OCI-LY1 (cell line): ENCODE results near the gene RBM47.

Source experiments
- H2AFZ ChIP-seq: fragments of 200-600 bp; sonication (generic), shearing (Covaris generic); 2 replicates; pipeline ENCODE4 v1.6.0; 2014; ENCODE audit warnings: antibody characterized with exemption, mild to moderate bottlenecking, low read length
- H3F3A ChIP-seq: fragments of 200-600 bp; sonication (generic), shearing (Covaris generic); 2 replicates; pipeline ENCODE4 v1.6.0; 2014; ENCODE audit warnings: mild to moderate bottlenecking, antibody characterized with exemption, low read length, moderate library complexity; ENCODE audit not compliant: insufficient read depth
- H3K27ac ChIP-seq: fragments of 200-600 bp; sonication (generic); 2 replicates; pipeline ENCODE4 v1.5.1; 2014; ENCODE audit warnings: low read length, mixed run types, mild to moderate bottlenecking, low read depth; ENCODE audit not compliant: poor library complexity, severe bottlenecking
- H3K27me3 ChIP-seq: fragments of 200-600 bp; sonication (generic); 2 replicates; pipeline ENCODE4 v1.6.0; 2014; ENCODE audit warnings: antibody characterized with exemption, mild to moderate bottlenecking, low read length, moderate library complexity; ENCODE audit not compliant: insufficient read depth
- H3K36me3 ChIP-seq: fragments of 200-600 bp; sonication (generic); 2 replicates; pipeline ENCODE4 v1.6.1; 2014; ENCODE audit warnings: mild to moderate bottlenecking, antibody characterized with exemption, low read length, moderate library complexity, mixed read lengths; ENCODE audit not compliant: insufficient read depth
- H3K4me1 ChIP-seq: fragments of 200-600 bp; sonication (generic); 2 replicates; pipeline ENCODE4 v1.5.1; 2014; ENCODE audit warnings: mild to moderate bottlenecking, low read length, moderate library complexity; ENCODE audit not compliant: insufficient read depth, severe bottlenecking
- H3K4me2 ChIP-seq: fragments of 200-600 bp; sonication (generic), shearing (Covaris generic); 2 replicates; pipeline ENCODE4 v1.6.1; 2014; ENCODE audit warnings: low read length
- H3K4me3 ChIP-seq: fragments of 200-600 bp; sonication (generic); 2 replicates; pipeline ENCODE4 v1.5.1; 2014; ENCODE audit warnings: low read length, low read depth, mild to moderate bottlenecking, mixed read lengths; ENCODE audit not compliant: poor library complexity, severe bottlenecking
- H3K79me2 ChIP-seq: fragments of 200-600 bp; shearing (Covaris generic); 2 replicates; pipeline ENCODE4 v1.6.1; 2016; ENCODE audit warnings: mixed run types, low read length, mixed read lengths; ENCODE audit not compliant: insufficient read depth
- H3K9ac ChIP-seq: fragments of 200-600 bp; sonication (generic), shearing (Covaris generic); 2 replicates; pipeline ENCODE4 v1.6.1; 2014; ENCODE audit warnings: mild to moderate bottlenecking, low read length, mixed read lengths
- H3K9me2 ChIP-seq: fragments of 200-600 bp; sonication (generic), shearing (Covaris generic); 2 replicates; pipeline ENCODE4 v1.6.1; 2014; ENCODE audit warnings: low read depth, mild to moderate bottlenecking, low read length, mixed read lengths
- H3K9me3 ChIP-seq: fragments of 200-600 bp; shearing (Covaris generic); 2 replicates; pipeline ENCODE4 v1.6.1; 2014; ENCODE audit warnings: low read length, mixed read lengths
- H4K20me1 ChIP-seq: fragments of 200-600 bp; sonication (generic), shearing (Covaris generic); 2 replicates; pipeline ENCODE4 v1.6.0; 2016; ENCODE audit warnings: mild to moderate bottlenecking, low read length; ENCODE audit not compliant: insufficient read depth
- EZH2 ChIP-seq: fragments of 200-600 bp; sonication (generic), shearing (Covaris generic); IDR thresholded peaks from 2 replicates; pipeline ENCODE4 v1.8.0; 2017; ENCODE audit warnings: borderline replicate concordance, mixed run types, mild to moderate bottlenecking, antibody characterized with exemption, low read length, moderate library complexity, mixed read lengths
- TF ChIP-seq, protein P1 (sequence below): fragments of 200-600 bp; sonication (generic), shearing (Covaris generic); IDR thresholded peaks from 2 replicates; pipeline ENCODE4 v1.5.1; 2017; ENCODE audit warnings: mild to moderate bottlenecking, antibody characterized with exemption, low read length, moderate library complexity, mixed read lengths

The RBM47 gene

DNA sequence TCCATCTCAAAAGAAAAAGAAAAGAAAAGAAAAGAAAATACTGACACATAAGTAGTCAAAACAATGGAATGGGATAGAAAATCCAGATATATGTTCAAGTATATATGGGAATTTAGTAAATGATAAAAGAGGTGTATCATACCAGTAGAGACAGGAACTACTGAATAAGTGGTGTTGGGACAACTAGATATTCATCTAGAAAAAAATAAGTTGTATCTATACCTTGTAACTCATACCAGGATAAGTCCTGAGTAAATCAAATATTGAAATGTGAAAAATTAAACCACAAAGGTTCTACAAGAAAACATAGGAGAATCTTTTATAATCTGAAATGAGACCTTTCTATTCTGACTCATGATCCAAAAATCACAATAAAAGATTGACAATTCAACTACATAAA lies 58.5 kb downstream of the RBM47 start:
- H3K36me3 ChIP-seq, result no peaks in the 10 kb centered on the region
- no peak overlapping the region for H3K9ac ChIP-seq
- no peaks in the 10 kb centered on the region for H3K27me3 ChIP-seq
- TF ChIP-seq, protein P1, sequence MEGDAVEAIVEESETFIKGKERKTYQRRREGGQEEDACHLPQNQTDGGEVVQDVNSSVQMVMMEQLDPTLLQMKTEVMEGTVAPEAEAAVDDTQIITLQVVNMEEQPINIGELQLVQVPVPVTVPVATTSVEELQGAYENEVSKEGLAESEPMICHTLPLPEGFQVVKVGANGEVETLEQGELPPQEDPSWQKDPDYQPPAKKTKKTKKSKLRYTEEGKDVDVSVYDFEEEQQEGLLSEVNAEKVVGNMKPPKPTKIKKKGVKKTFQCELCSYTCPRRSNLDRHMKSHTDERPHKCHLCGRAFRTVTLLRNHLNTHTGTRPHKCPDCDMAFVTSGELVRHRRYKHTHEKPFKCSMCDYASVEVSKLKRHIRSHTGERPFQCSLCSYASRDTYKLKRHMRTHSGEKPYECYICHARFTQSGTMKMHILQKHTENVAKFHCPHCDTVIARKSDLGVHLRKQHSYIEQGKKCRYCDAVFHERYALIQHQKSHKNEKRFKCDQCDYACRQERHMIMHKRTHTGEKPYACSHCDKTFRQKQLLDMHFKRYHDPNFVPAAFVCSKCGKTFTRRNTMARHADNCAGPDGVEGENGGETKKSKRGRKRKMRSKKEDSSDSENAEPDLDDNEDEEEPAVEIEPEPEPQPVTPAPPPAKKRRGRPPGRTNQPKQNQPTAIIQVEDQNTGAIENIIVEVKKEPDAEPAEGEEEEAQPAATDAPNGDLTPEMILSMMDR, result no peak
- no peak for TF ChIP-seq EZH2
- H3K9me2 ChIP-seq, result no peaks in the 10 kb centered on the region
- no peak overlapping the region for H2AFZ ChIP-seq
- no peak overlapping the region for H3K27ac ChIP-seq
- no peaks in the 10 kb centered on the region for H3F3A ChIP-seq
- no peak overlapping the region for H3K4me2 ChIP-seq
- no peak overlapping the region for H3K4me3 ChIP-seq
- H4K20me1 ChIP-seq, result no peaks in the 10 kb centered on the region
- no peaks in the 10 kb centered on the region for H3K9me3 ChIP-seq
- peaks cover 6% of the 10 kb centered on the region for H3K4me1 ChIP-seq
- no peaks in the 10 kb centered on the region for H3K79me2 ChIP-seq

DNA sequence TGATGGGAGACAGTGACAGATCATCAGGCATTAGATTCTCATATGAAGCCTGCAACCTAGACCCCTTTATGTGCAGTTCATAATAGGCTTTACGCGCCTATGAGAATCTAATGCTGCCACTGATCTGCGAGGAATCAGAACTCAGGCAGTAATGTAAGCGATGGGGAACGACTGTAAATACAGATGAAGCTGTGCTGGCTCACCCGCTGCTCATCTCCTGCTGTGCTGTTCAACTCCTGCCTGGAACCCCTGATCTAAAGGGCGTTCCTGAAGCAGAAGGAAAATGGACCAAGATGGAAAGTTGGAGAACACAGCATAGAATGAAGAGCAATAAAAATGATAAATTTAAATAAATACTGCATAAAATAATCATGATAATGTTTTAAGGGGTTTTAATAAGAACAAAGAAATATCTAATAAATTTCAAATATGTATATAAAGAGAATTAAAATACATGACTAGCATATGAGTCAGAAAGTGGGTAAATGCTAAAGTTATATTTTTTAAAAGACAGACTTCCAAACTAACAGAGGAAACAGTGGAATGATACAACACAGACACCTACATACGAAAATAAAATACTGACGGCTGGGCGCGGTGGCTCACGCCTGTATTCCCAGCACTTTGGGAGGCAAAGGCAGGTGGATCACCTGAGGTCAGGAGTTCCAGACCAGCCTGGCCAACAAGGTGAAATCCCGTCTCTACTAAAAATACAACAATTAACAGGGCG lies 59.2 kb downstream of the RBM47 start:
- Histone ChIP-seq H3K4me2 (no peak overlapping the region), H3K36me3 (no peaks in the 10 kb centered on the region), H3K9ac (no peak overlapping the region), H3F3A (no peaks in the 10 kb centered on the region), H3K4me3 (no peak overlapping the region), H3K9me3 (no peaks in the 10 kb centered on the region), H3K27me3 (no peaks in the 10 kb centered on the region), H2AFZ (no peak overlapping the region), H4K20me1 (no peaks in the 10 kb centered on the region), H3K4me1 (peaks cover 6% of the 10 kb centered on the region), H3K9me2 (no peaks in the 10 kb centered on the region), H3K27ac (no peak overlapping the region), H3K79me2 (no peaks in the 10 kb centered on the region)
- no peak for TF ChIP-seq EZH2
- TF ChIP-seq, protein P1, result no peak

DNA sequence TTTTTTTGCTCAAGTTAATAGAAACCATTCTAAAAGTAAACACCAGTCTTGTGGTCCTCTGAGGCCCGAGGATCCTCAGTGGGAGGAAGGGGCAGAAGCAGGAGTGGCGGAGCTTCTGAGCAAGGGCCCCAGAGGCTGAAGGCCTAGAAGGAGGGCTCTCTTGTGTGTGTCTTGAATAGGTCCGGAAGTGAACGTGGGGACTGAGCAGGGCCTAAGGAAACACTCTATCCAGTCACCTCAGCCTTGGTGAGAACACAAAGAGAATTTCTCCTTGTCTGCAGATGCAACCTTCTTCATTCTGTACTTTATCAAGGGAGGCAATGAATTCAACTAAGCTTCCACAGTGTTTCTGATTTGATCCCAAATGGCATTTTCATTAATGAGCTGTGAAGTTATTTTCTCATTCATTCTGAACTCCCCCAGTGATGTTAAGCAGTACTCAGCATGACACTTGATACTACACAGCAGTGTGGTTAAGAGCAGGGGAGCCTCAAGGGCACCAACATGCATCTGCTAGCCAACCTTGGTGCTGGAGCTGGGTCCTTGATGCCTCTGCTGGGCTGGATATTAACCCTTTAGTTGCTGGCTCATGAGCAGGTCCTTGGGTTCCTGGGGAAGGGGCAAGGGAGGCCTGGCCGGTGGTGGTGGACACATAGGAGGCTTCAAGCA lies 64.7 kb downstream of the RBM47 start:
- H3K36me3 ChIP-seq, result no peaks in the 10 kb centered on the region
- no peak overlapping the region for H3K9ac ChIP-seq
- H3F3A ChIP-seq, result no peaks in the 10 kb centered on the region
- no peak overlapping the region for H3K27ac ChIP-seq
- peaks cover 13% of the 10 kb centered on the region for H3K4me1 ChIP-seq
- no peaks in the 10 kb centered on the region for H4K20me1 ChIP-seq
- no peaks in the 10 kb centered on the region for H3K9me2 ChIP-seq
- H2AFZ ChIP-seq, result no peak overlapping the region; the same call in 1 of the 2 replicates
- H3K9me3 ChIP-seq, result no peaks in the 10 kb centered on the region
- H3K4me2 ChIP-seq, result no peak overlapping the region
- no peak overlapping the region for H3K4me3 ChIP-seq
- TF ChIP-seq, protein P1, result no peak
- TF ChIP-seq EZH2, result no peak
- H3K79me2 ChIP-seq, result no peaks in the 10 kb centered on the region
- H3K27me3 ChIP-seq, result no peaks in the 10 kb centered on the region
